ENCODE data around the gene UIMC1.

The UIMC1 gene

GRCh38 chr5:176902102-176902814 lies 104.3 kb downstream of the UIMC1 start:
- no peak for TF ChIP-seq ZFX (IDR thresholded peaks at IDR 0.05)
- H3K27ac ChIP-seq, result no peak overlapping the region

GRCh38 chr5:176901260-176902101 lies 105.1 kb downstream of the UIMC1 start:
- TF ChIP-seq ZFX (IDR thresholded peaks at IDR 0.05), result no peak
- no peak for TF ChIP-seq CTCF (conservative IDR thresholded peaks at IDR 0.05)
- no peak overlapping the region for H3K27ac ChIP-seq

- no peak for TF ChIP-seq ZFX (IDR thresholded peaks at IDR 0.05)
- H3K27ac ChIP-seq, result no peak overlapping the region
These were observed 105.8 kb downstream of the UIMC1 start for GRCh38 chr5:176900780-176901204.

GRCh38 chr5:176899946-176900779 lies 106.4 kb downstream of the UIMC1 start:
- H3K27ac ChIP-seq, result no peak overlapping the region
- no peak for TF ChIP-seq ZFX (IDR thresholded peaks at IDR 0.05)
- TF ChIP-seq CTCF (conservative IDR thresholded peaks at IDR 0.05), result no peak

GRCh38 chr5:176899296-176899891 lies 107.2 kb downstream of the UIMC1 start, which contains the start of gene HK3:
HK3 (minus strand) TSS chr5:176899346; CDS start chr5:176896159, 3,187 bp downstream.
- H3K27ac ChIP-seq, result no peak within 1 kb of the TSS
- TF ChIP-seq CTCF (conservative IDR thresholded peaks at IDR 0.05) (no peak), ZFX (IDR thresholded peaks at IDR 0.05) (no peak)

GRCh38 chr5:176897263-176897662 lies 109.3 kb downstream of the UIMC1 start:
- no peak overlapping the region for H3K27ac ChIP-seq
- TF ChIP-seq CTCF (conservative IDR thresholded peaks at IDR 0.05), result no peak
- 0 out of 2 replicates have a peak, but pooled peaks have one; percentile 7 for TF ChIP-seq ZFX (IDR thresholded peaks at IDR 0.05)

- no peak overlapping the region for H3K27ac ChIP-seq
These were observed 110.7 kb downstream of the UIMC1 start for GRCh38 chr5:176895831-176896230.

More at GRCh38 chr5:176895831-176896230, 110.7 kb downstream of the UIMC1 start:
- TF ChIP-seq CTCF (conservative IDR thresholded peaks at IDR 0.05) (no peak), ZFX (IDR thresholded peaks at IDR 0.05) (no peak)
